Measurements from ENCODE around the gene OTULIN. TPM values are rescaled to one million over a fixed set of nuclear protein-coding genes. Genes with fewer than 3 reads are reported as not detected.

Gene OTULIN
- total and polyA plus RNA-seq, 2 of the 13 experiments (the other 11 are each of a cell fraction or from before 2014, with no cell fraction given) = 7.0 to 34.8 TPM

GRCh38 chr5:14744296-14745187 is 80.0 kb downstream of the OTULIN start (continued):
- TF ChIP-seq ZNF614 (CRISPR knock-in tag; IDR thresholded peaks at IDR 0.05; ENCODE audit: borderline replicate concordance) (peak; percentile 40; the same call in 1 of the 2 replicates), POGK (CRISPR knock-in tag; conservative IDR thresholded peaks at IDR 0.05) (peak; percentile 63; the same call in 1 of the 2 replicates), ZNF136 (CRISPR knock-in tag; IDR thresholded peaks at IDR 0.05; ENCODE audit: low read depth) (no peak), ZNF883 (CRISPR knock-in tag; IDR thresholded peaks at IDR 0.05; ENCODE audit: not compliant biosample characterization) (no peak), ZBTB42 (CRISPR knock-in tag; IDR thresholded peaks at IDR 0.05) (no peak), SIN3B (IDR thresholded peaks at IDR 0.05; ENCODE audit: low read length) (no peak), ARNT (IDR thresholded peaks at IDR 0.05) (no peak), ZNF12 (CRISPR knock-in tag; IDR thresholded peaks at IDR 0.05) (no peak), ZNF383 (CRISPR knock-in tag; IDR thresholded peaks at IDR 0.05; ENCODE audit: borderline replicate concordance) (no peak), ZNF382 (CRISPR knock-in tag; IDR thresholded peaks at IDR 0.05; ENCODE audit: borderline replicate concordance) (no peak), MXD3 (CRISPR knock-in tag; IDR thresholded peaks at IDR 0.05) (no peak), SP1 (IDR thresholded peaks at IDR 0.05) (no peak), SP1 (CRISPR knock-in tag; IDR thresholded peaks at IDR 0.05) (no peak), NCOA5 (CRISPR knock-in tag; IDR thresholded peaks at IDR 0.05) (no peak), TRIM24 (CRISPR knock-in tag; IDR thresholded peaks at IDR 0.05) (no peak), HNRNPK (IDR thresholded peaks at IDR 0.05; ENCODE audit: low read depth, low read length, poor library complexity, severe bottlenecking) (no peak), SIX4 (CRISPR knock-in tag; IDR thresholded peaks at IDR 0.05) (no peak), DNMT3B (CRISPR knock-in tag; conservative IDR thresholded peaks at IDR 0.05) (no peak), ZC3H4 (CRISPR knock-in tag; IDR thresholded peaks at IDR 0.05; ENCODE audit: borderline replicate concordance) (no peak), TFDP2 (CRISPR knock-in tag; IDR thresholded peaks at IDR 0.05) (no peak), RBAK (CRISPR knock-in tag; IDR thresholded peaks at IDR 0.05) (no peak), ESRRA (CRISPR knock-in tag; IDR thresholded peaks at IDR 0.05; ENCODE audit: low read depth) (peak; percentile 65; the same call in 1 of the 2 replicates), RAD51 (IDR thresholded peaks at IDR 0.05; ENCODE audit: borderline replicate concordance) (no peak), ZNF615 (CRISPR knock-in tag; IDR thresholded peaks at IDR 0.05; ENCODE audit: borderline replicate concordance) (no peak), SNAPC5 (CRISPR knock-in tag; IDR thresholded peaks at IDR 0.05; ENCODE audit: borderline replicate concordance) (no peak), REL (CRISPR knock-in tag; conservative IDR thresholded peaks at IDR 0.05) (no peak), ZNF337 (CRISPR knock-in tag; IDR thresholded peaks at IDR 0.05; ENCODE audit: borderline replicate concordance, low read depth) (no peak), SRSF9 (IDR thresholded peaks at IDR 0.05; ENCODE audit: borderline replicate concordance, insufficient read depth, low read depth, low read length, poor library complexity, severe bottlenecking) (no peak), MED1 (CRISPR knock-in tag; IDR thresholded peaks at IDR 0.05) (peak; percentile 50; the same call in 1 of the 2 replicates)

Data from HepG2 (cell line).